ENCODE measurements around the gene DAPK2.

- no peak for TF ChIP-seq POLR2AphosphoS5 (IDR thresholded peaks at IDR 0.05; ENCODE audit: low read depth, low read length)
- no peak for TF ChIP-seq POLR2A (IDR thresholded peaks at IDR 0.05; ENCODE audit: low read depth, low read length)
These were observed 16.2 kb downstream of the DAPK2 start for GRCh38 chr15:64030123-64030522.
